Stimulated activated CD4-positive, alpha-beta T cell treated with anti-CD3 and anti-CD28 coated beads, TNF-alpha, amount 100 ng/mL, for 1 hour (primary cell): Measurements from ENCODE around the gene MSMB.
"Not testable (repeated sequence)": the region's sequence is repeated elsewhere in the genome, so short reads cannot be mapped to it uniquely, and the experiment has no call there.

Source experiments
- DNase-seq, 3 donors: peaks; one replicate each; pipeline ENCODE4 v3.0.0-alpha.2; 2020; ENCODE audit warnings: low read depth in 3 of 3, low spot score in 1 of 3

MSMB gene

DNA sequence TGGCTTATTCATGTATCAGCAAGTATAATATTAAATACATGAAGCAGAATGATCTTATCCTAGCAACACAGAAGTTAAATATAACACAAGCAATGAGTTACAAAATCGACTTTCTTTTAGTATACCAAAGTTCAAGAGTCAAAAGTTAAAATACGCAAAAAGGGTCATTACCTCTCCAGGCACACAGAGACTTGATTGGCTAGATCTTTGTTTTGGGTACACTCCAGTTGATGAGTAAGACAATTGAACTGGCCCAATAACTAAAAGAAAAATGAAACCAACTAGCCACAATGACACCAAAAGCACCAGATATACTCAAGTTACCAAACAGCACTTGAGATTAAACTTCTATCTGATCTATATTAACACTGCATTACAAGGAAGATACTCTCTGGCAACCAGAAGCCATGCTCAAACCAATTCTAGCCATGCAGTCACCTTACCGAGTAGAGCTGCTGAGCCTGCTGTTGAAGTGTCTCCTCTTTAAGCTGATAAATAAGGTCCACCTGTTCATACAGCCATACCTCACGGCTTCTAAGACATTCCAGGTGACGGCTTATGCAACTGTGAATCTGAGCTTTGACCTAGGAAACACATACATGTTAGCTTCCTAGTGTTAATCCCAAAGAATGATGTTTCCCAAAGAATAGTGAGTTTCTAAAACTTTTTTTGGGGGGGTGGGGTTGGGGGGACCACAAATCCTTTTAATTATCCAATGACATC is 31.2 kb downstream of the MSMB start:
- no peak for DNase-seq

DNA sequence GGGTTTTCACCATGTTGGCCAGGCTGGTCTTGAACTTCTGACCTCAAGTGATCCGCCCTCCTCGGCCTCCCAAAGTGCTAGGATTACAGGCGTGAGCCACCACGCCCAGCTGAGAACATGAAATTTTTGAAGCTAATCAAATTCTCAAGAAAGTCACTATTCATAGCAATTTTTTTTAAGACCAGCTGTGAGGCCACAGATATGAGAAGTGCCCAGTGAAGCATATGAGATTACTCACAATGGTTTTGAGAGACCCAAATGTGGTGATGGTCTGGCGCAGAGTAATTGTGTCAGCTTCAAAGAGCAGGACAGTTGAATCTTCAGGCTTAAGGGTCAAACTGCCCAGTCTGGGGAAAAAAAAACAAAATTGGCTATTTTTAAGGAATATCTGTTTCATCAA is 31.9 kb downstream of the MSMB start:
- no peak for DNase-seq

DNA sequence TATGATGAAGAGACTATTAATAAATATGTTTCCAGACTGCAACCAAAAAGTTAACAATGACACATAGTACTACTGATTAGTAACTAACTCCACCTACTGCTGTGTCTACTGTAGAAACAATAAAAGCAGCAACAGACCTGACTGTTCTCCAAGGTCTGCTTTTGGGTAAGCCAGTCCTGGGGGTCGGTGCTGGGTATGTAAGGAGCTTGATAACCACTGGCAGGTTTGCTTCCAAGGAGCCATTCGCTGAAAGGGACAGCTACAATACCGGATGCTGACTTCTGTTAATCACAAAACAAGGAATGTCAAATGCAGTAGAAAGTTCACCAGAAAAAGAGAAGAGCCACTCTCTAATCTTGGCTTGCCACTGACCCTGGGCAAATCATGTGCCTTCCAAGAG is 33.3 kb downstream of the MSMB start:
- no peak for DNase-seq

DNA sequence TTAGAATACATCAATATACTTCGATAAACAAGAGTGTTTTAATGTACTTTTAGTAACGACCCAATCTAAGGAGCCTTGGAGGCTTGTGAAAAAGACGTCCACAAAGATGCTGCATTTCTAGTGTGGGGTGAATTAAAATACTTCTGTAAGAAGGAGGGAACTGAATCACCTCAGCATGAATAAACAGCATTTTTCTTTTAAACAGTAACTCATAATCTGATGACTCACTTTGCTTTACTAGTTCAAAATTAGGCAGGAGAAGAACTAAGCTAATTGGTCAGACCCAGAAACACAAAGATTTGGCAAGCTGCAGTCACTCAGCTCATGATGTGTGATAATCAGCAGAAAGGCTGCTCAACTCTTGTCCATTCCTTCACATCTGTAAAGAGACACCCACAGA is 39.9 kb downstream of the MSMB start:
- DNase-seq, result no peak

DNA sequence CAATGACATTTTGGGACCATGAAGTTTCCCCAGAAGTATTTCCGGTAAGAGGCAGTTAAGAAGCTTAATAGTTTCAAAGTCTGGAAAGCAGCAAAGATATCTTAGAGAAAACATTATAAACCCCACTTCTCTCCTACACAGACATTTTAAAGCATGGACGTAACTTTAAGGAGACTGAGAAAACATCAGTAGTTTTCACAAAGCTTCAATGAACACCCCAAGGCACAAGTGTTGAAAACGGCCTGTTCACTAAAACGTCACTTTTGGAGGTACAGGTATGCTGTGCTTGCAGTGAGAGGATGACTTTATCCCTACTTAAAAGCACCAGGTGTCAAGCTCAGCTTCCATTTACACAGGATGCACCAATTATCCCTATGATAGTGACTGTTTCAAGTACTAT is 40.7 kb downstream of the MSMB start:
- no peak for DNase-seq

DNA sequence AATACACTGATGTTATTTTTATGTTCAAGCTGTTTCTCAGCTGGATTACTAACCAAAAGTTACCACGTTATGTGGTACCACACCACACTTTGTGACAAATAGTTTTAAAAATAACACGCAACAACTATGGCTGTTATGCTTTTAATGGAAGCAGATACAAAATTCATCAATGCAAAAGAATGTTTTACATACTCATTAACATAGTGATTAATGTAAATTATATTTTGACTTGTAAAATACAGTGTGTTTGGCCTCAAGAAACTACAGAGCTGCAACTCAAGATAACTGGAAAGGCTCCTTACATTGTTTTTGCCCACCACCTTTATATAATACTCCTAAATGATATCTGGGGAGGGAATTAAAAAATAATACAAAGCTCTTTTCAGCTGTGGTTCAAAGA is 41.1 kb downstream of the MSMB start:
- DNase-seq, result no peak

DNA sequence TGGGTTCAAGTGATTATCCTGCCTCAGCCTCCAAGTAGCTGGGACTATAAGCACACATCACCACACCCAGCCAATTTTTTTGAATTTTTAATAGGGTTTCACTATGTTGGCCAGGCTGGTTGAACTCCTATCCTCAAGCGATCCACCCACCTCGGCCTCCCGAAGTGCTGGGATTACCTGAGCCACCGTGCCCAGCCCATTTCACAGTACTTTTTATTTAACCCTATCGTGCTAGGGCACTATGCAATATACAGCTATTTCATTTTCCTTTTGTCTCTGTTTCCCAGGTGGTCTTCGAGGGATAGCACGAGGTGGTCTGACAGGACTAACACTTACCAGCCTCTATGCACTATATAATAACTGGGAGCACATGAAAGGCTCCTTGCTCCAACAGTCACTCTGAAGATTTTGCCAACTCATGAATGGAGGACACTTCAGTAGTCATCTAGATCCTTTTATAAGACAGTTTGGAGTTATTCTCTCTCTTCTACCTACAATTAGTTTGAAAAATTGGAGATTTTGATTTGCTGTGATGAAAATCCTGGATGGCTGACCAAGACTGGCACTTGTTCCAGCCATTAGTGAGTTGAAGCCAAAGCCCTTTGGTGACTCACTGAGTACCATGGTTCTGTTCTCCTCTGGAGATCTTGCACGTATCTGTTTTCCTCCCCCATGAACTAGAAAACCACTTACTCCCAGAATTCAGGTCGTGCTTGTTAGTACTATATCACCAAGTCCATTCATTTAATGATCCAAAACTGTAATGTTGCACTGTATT is 43.0 kb downstream of the MSMB start:
- no peak for DNase-seq

DNA sequence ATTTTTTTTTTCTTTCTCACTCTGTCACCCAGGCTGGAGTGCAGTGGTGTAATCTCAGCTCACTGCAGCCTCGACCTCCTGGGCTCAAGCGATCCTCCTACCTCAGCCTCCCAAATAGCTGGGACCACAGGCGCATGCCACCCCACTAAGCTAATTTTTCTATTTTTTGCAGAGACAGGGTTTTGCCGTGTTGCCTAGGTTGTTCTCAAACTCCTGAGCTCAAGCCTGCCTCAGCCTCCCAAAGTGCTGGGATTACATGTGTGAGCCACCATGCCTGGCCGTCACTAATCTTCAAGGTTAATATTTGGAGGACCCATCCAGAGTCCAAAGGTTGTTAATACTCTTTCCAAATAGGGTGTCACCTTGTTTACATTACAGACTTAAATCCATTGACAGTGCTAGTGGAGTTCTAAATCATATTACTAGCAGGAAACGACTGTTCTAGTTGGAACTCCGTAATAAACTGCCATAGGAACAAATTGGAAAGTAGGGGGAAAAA is 43.8 kb downstream of the MSMB start:
- not testable (repeated sequence) for DNase-seq

DNA sequence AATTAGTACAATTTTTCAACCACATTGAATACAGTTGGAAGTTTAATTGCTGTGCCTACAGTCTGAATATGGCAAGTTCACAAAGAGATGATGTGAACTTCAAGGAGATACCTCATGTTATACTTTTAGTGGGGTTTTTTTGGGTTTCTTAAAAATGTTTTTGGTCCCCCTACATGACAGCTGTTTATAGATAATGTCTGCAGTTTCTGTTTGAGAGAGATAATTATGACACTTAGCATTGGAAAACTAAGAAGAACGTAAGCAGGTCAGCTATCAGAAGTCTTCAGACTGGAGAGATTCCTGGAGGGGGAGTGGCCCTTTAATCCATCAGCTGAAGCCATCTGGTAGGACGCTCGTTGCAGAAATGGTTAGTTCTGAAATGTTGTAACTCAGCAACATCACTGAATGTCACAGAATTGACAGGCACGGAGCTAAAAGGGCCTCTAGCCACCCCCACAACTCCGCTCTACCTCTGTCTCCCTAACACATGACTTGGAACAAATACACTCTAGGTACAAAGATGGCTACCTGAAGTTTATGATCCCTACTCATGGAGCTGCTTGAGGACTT is 44.8 kb downstream of the MSMB start:
- DNase-seq, result no peak

DNA sequence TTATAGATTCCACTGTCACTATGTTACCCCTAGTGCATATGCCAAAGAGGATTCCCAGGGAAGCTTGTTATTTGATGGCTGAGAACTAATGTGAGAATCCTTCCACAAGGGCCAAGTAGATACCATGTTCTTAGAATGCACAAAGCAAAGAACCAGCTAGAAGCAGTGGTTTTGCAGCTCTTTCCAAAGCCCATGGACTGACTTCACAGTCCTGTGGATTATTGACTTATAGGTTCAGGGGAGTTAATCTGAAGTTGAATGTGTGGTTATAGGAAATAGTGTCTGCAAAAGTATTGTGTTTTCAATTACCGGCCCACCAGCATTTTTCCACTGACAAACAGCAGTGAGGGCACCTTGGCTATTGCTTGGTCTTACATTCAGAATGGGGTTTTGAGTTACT is 45.5 kb downstream of the MSMB start:
- no peak for DNase-seq

DNA sequence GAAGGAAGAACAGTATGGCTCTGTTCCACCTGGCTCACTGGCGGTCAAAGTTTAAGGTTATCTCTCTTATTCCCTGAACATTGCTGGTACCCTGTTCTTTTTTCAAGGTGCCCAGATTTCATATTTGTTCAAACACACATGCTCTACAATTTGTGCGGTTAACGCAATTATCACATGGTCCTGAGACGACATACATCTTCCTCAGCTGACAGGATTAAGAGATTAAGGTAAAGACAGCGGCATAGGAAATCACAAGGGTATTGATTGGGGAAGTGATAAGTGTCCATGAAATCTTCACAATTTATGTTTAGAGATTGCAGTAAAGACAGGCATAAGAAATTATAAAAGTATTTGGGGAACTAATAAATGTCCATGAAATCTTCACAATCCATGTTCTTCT is 46.1 kb downstream of the MSMB start:
- not testable (repeated sequence) for DNase-seq

DNA sequence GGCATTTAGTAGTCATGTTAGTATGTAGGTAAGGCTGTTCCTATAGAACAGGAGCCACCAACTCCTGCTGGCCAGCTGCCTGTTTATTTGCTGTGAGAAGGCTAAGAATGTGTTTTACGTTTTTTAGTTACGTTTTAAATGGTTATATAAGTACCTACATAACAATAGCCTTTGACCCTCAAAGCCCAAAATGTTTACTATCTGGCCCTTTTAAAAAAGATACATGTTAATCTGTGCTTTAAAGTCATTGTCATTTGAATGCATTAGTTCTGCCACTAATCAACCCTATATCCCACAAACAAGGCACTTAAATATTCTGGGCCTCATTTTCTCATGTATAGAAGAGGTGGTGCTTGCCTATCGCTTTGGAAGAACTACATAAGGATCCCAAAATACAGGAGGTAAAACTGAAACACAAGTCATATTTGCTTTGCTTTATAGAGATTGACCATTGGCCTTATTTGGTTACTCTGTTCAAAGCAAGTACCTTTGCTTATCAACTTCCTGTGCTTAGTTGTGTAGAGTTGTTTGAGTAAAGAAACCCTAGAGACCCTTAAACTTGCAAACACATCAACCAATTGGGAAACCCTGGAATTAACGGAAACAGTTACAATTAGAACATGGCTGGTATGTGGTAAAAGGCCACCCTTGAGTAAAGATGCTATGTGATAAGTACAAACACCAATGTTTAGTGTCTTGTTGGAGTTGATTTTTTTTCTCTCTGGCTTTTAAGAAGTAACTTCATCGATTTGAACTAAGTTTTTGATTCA is 47.9 kb downstream of the MSMB start:
- no peak for DNase-seq

DNA sequence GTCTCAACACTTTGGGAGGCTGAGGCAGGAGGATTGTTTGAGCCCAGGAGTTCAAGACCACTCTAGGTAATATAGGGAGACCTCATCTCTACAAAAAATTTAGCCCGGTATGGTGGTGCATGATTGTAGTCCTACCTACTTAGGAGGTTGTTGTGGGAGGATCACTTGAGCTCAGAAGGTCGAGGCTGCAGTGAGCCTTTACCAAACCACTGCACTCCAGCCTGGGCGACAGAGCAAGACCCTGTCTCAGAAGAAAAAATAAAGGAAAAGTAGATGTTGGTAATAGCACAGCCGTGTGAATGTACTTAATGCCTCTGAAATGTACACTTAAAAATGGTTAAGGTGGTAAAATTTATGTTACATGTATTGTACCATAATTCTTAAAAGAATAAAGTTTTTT is 48.5 kb downstream of the MSMB start:
- DNase-seq, result no peak

DNA sequence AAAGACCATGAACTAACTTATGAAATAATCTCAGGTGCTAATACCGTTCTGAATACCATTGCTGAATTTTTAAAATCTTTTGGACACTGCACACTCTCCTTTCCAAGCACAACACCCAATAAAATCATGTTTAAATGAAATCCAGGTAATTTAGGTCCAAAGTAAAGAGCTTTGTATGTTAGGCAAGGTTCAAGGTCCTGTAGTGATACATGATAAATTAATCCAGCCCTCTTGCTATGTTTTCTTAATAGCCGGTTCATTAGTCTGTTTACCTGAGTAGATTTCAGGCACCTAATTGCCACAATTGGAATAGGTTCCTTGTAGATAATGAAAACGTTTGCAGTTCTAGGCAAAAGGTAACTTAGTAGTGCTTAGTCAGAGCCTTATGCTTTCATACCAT is 60.5 kb downstream of the MSMB start:
- not testable (repeated sequence) for DNase-seq

DNA sequence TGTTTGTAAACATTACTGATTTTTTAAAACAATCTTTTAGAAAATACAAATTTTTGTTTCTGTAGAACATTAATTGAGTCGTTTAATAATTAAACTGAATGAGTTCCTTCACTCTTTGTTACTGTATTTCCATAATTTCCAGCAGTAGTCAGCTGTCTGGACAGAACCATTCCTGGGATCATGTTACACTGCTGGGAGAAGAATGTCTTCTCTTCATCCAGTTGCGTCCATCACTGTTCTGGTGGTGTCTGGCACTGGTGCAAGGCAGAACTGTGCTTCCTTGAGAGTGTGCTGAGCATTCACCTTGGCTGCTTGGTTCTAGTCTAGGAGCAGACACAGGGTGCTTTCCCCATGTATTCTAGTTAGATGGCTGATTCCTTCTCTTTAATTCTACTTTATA is 61.6 kb downstream of the MSMB start:
- DNase-seq, result not testable (repeated sequence)

DNA sequence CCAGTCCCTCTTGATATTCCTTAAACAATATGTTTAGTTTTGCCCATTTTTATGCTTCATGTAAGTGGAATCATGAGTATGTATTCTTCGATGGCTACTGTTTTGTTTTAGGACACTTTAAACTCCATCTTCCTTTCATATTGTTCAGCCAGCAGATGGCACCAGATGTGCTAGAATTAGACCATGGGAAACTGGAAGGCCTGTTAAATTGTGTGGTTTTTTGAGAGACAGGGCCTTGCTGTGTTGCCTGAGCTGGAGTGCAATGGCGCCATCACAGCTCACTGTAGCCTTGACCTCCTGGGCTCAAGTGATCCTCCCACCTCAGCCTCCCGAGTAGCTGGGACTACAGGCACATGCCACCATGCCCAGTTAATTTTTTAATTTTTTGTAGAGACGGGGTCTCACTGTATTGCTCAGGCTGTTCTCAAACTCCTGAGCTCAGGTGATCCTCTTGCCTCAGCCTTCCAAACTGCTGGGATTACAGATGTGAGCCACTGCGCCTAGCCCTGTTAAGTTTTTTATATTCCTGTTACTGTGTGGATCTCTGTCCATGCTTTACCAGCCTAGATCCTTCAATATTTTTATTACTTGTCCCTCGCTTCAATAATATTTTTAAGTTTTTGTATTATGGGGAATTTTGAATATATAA is 62.4 kb downstream of the MSMB start:
- DNase-seq, result not testable (repeated sequence)
